Dermis microvascular lymphatic vessel endothelial cell (primary cell): ENCODE measurements around the gene RPL13. TPM values are rescaled to one million over a fixed set of nuclear protein-coding genes. Genes with fewer than 3 reads are reported as not detected.

ENCODE experiments used
- DNase-seq, 2 donors: peaks; one replicate each; pipeline versions ENCODE4 v3.0.0 to v3.0.0-alpha.2; 2010; ENCODE audit warnings: low read depth in 2 of 2
- total RNA-seq: library from RNA; depleted of rRNA; stranded (reverse); fragments of >200 nt; gene quantifications from 2 replicates; pipeline ENCODE4 v1.2.1, GENCODE V29; 2014

Gene RPL13
- total RNA-seq, 1 donor from 2014 or later, result 2,608 TPM

DNA sequence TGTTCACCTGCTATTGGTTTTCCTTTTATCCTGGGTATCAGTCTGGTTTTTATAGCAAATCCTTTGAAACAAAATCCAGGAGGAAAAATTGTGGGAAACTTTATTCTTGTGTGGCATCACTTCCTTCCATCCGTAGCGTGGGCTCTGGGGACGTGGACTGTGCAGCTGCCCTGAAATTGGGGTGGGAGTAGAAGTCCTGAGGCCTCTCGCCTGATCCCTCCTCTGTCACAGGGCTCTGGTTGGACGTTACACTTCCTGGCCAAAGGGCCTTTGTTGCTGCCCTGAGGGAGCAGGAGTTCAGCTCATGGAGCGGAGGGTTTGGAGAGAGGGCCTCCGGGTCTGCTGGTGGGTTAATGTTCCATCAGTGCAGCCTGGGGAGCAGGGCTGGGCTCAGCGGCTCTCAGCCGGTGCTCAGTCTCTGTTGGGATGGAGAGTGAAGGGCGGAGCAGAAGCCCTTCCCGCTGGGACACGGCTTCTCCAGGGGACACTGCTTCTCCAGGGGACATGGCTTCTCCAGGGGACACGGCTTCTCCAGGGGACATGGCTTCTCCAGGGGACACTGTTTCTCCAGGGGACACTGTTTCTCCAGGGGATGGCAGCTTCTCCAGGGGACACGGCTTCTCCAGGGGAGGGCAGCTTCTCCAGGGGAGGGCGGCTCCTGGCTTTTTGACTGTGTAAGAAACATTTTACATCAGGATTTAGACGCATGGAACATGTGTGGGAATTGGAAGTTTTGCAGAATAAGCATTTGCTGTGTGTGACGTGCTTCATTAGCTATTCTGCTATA, 15.2 kb upstream of the RPL13 start:
- no peak for DNase-seq

GRCh38 chr16:89545831-89546574, 14.5 kb upstream of the RPL13 start:
- DNase-seq, result no peak

GRCh38 chr16:89546781-89547180, 13.7 kb upstream of the RPL13 start:
- no peak for DNase-seq

GRCh38 chr16:89547291-89547690, 13.2 kb upstream of the RPL13 start:
- DNase-seq, result no peak

- no peak for DNase-seq
Observed at GRCh38 chr16:89547860-89548259, 12.6 kb upstream of the RPL13 start.

GRCh38 chr16:89548344-89549006, 12.0 kb upstream of the RPL13 start:
- DNase-seq, result no peak

GRCh38 chr16:89549007-89549700, 11.3 kb upstream of the RPL13 start:
- DNase-seq, result no peak

DNA sequence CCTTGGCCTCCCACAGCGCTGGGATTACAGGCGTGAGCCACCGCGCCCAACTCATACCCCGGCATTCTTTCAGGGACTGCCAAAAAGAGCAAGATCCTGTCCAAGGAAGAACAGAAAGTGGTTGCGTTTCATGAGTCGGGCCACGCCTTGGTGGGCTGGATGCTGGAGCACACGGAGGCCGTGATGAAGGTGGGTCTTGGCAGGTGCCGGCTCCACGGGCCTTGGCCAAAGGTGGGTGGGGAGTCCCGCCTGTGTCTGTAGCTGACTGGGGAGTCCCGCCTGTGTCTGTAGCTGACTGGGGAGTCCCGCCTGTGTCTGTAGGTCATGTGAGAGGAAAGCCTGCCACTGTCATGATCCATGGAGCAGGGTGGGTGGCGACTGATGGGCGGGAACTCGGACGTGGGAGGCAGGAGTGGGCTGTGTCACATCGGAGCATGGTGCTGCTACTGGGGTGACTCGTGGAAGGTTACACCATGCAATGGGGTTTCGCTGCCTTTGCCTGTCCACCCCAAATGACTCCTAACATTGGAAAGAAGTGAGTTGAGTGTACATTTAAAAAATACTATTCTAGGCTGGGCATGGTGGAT, 10.0 kb upstream of the RPL13 start:
- no peak for DNase-seq

GRCh38 chr16:89552329-89552728, 8.2 kb upstream of the RPL13 start:
- DNase-seq, result no peak

- DNase-seq, result no peak
Observed at GRCh38 chr16:89552913-89553312, 7.6 kb upstream of the RPL13 start.

DNA sequence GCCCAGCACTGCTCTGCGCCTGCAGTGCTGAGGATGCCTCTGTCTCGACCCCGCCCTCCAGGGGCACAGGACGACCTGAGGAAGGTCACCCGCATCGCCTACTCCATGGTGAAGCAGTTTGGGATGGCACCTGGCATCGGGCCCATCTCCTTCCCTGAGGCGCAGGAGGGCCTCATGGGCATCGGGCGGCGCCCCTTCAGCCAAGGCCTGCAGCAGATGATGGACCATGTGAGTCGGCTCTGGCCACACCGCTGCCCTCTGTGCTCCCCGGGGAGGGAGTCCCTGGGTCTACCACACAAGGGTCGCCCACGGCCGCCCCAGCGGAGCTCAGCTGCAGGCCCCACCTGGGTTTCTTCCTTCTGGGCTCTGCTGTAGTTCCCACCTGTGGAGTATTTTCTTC, 6.7 kb upstream of the RPL13 start:
- DNase-seq, result no peak

GRCh38 chr16:89554343-89554742, 6.1 kb upstream of the RPL13 start:
- no peak for DNase-seq

GRCh38 chr16:89555265-89555664, 5.2 kb upstream of the RPL13 start:
- DNase-seq, result no peak

GRCh38 chr16:89555780-89556179, 4.7 kb upstream of the RPL13 start:
- DNase-seq, result no peak

GRCh38 chr16:89556750-89557689, 3.5 kb upstream of the RPL13 start:
- DNase-seq, result peak; percentile 75 to 88

- DNase-seq, result no peak
Observed at GRCh38 chr16:89557690-89558490, 2.6 kb upstream of the RPL13 start.

GRCh38 chr16:89561142-89561883, 831 bp downstream of the RPL13 start:
- no peak for DNase-seq

DNA sequence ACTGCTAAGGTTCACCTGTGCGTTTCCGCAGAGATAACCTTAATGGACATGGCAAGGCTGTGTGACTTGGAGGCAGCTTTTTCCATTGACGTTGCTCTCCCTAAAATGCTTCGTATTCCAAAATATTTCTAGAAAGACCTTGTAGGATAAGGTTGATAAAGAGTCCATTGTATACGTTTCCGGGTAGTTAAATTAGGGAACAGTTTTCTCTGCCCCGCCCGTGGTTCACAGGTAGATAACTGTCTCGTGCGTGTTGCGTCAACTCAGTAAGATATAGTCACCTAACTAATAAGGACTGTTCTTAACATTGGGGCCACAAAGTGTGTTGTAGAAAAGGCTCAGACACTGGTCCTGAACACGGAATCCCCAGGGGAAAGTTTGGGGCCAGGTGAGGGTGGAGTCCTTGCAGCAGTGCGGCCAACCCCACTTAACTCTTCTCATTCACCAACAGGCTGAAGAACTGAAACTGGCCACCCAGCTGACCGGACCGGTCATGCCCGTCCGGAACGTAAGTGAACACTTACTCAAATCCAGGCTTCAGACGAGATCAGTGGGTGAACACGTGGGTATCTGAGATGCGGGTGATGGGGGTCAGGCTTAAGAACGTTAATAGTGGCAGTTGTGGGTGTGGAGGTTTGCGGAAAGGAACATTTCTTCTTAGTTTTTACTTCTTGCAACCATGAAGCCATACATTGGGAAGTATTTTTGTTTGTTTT, 1.6 kb downstream of the RPL13 start:
- DNase-seq, result no peak
